HL-60 (cell line): ENCODE results near the gene CSAD.

Experiments
- GABPA ChIP-seq: IDR thresholded peaks from 2 replicates; pipeline ENCODE4 v1.6.1; 2012; ENCODE audit warnings: low read depth
- TF ChIP-seq, protein P1 (sequence below): IDR thresholded peaks from one replicate; pipeline ENCODE4 v1.5.1; 2011; ENCODE audit warnings: low read length, control low read depth, inconsistent platforms; ENCODE audit not compliant: insufficient read depth

- TF ChIP-seq, protein P1, sequence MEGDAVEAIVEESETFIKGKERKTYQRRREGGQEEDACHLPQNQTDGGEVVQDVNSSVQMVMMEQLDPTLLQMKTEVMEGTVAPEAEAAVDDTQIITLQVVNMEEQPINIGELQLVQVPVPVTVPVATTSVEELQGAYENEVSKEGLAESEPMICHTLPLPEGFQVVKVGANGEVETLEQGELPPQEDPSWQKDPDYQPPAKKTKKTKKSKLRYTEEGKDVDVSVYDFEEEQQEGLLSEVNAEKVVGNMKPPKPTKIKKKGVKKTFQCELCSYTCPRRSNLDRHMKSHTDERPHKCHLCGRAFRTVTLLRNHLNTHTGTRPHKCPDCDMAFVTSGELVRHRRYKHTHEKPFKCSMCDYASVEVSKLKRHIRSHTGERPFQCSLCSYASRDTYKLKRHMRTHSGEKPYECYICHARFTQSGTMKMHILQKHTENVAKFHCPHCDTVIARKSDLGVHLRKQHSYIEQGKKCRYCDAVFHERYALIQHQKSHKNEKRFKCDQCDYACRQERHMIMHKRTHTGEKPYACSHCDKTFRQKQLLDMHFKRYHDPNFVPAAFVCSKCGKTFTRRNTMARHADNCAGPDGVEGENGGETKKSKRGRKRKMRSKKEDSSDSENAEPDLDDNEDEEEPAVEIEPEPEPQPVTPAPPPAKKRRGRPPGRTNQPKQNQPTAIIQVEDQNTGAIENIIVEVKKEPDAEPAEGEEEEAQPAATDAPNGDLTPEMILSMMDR = no peak
- TF ChIP-seq GABPA = no peak
These were observed 65.4 kb downstream of the CSAD start for GRCh38 chr12:53115112-53115890.
